HG03439 (cell line): ENCODE results near the gene ZP2.
"Not testable (repeated sequence)": the region's sequence is repeated elsewhere in the genome, so short reads cannot be mapped to it uniquely, and the experiment has no call there.

Experiments
- ATAC-seq: cut with Tn5 transposase; IDR thresholded peaks from one replicate; pipeline ENCODE4 v1.9.1; 2021; ENCODE audit warnings: mild to moderate bottlenecking, moderate library complexity; ENCODE audit not compliant: unreplicated experiment

ZP2 gene

GRCh38 chr16:21217121-21217520 is 5.7 kb upstream of the ZP2 start:
- no peak for ATAC-seq

GRCh38 chr16:21214086-21214485 is 2.7 kb upstream of the ZP2 start:
- no peak for ATAC-seq

- no peak for ATAC-seq
These were observed 2.7 kb downstream of the ZP2 start for GRCh38 chr16:21208446-21209230.

GRCh38 chr16:21206550-21206949 is 4.8 kb downstream of the ZP2 start:
- ATAC-seq = no peak

- no peak for ATAC-seq
These were observed 6.1 kb downstream of the ZP2 start for GRCh38 chr16:21205303-21205702.

- ATAC-seq = no peak
These were observed 8.1 kb downstream of the ZP2 start for GRCh38 chr16:21203155-21203797.

GRCh38 chr16:21199607-21200218 is 11.7 kb downstream of the ZP2 start:
- ATAC-seq = no peak

- no peak for ATAC-seq
These were observed 13.8 kb downstream of the ZP2 start for GRCh38 chr16:21197621-21198020.

- no peak for ATAC-seq
These were observed 14.3 kb downstream of the ZP2 start for GRCh38 chr16:21197112-21197511.

- ATAC-seq = not testable (repeated sequence)
These were observed 16.0 kb downstream of the ZP2 start for GRCh38 chr16:21195330-21195729.

GRCh38 chr16:21194771-21195301 is 16.5 kb downstream of the ZP2 start:
- ATAC-seq = no peak

GRCh38 chr16:21192991-21193390 is 18.4 kb downstream of the ZP2 start:
- ATAC-seq = no peak

- no peak for ATAC-seq
These were observed 20.8 kb downstream of the ZP2 start for GRCh38 chr16:21190599-21190998.

- ATAC-seq = no peak
These were observed 21.4 kb downstream of the ZP2 start for GRCh38 chr16:21190013-21190412.

- no peak for ATAC-seq
These were observed 22.1 kb downstream of the ZP2 start for GRCh38 chr16:21189311-21189710.

- ATAC-seq = no peak
These were observed 25.1 kb downstream of the ZP2 start for GRCh38 chr16:21186326-21186691.

GRCh38 chr16:21185659-21186325 is 25.6 kb downstream of the ZP2 start:
- ATAC-seq = no peak

GRCh38 chr16:21184834-21185233 is 26.5 kb downstream of the ZP2 start:
- no peak for ATAC-seq

- ATAC-seq = no peak
These were observed 27.4 kb downstream of the ZP2 start for GRCh38 chr16:21183995-21184394.

GRCh38 chr16:21179983-21180365 is 31.4 kb downstream of the ZP2 start:
- no peak for ATAC-seq
